ENCODE measurements around the gene TSPO. TPM values are rescaled to one million over a fixed set of nuclear protein-coding genes. Genes with fewer than 3 reads are reported as not detected.
A peak's percentile ranks its signal among the peaks of the same experiment; 100 is the strongest.

Gene TSPO
- total RNA-seq, 1 donor from 2014 or later: 128 TPM

GRCh38 chr22:43164636-43165035 lies 13.3 kb downstream of the TSPO start:
- H3K9me3 ChIP-seq (replicated peaks): no peaks in the 10 kb centered on the region
- no peak overlapping the region for H3K27ac ChIP-seq (replicated peaks)
- no peak for DNase-seq
- TF ChIP-seq CTCF (IDR thresholded peaks at IDR 0.05; ENCODE audit: borderline replicate concordance): no peak
- peaks cover 32% of the 10 kb centered on the region for H3K4me1 ChIP-seq
- peaks cover 26% of the 10 kb centered on the region for H3K36me3 ChIP-seq
- no peak overlapping the region for H3K4me3 ChIP-seq
- intact Hi-C loops (cut with micrococcal nuclease): no loop called here
- H3K27me3 ChIP-seq (ENCODE audit: low read depth): no peaks in the 10 kb centered on the region

- no peak overlapping the region for H3K4me3 ChIP-seq
- peak; percentile 10 for DNase-seq
- H3K27me3 ChIP-seq (ENCODE audit: low read depth): no peaks in the 10 kb centered on the region
- no peaks in the 10 kb centered on the region for H3K9me3 ChIP-seq (replicated peaks)
- TF ChIP-seq CTCF (IDR thresholded peaks at IDR 0.05; ENCODE audit: borderline replicate concordance): no peak
- peaks cover 23% of the 10 kb centered on the region for H3K4me1 ChIP-seq
- intact Hi-C loops (cut with micrococcal nuclease): no loop called here
- H3K27ac ChIP-seq (replicated peaks): no peak overlapping the region
- peaks cover 34% of the 10 kb centered on the region for H3K36me3 ChIP-seq
Observed at GRCh38 chr22:43166132-43166930, 15.0 kb downstream of the TSPO start.

GRCh38 chr22:43167001-43167589 lies 15.7 kb downstream of the TSPO start:
- peaks cover 23% of the 10 kb centered on the region for H3K4me1 ChIP-seq
- H3K4me3 ChIP-seq: no peak overlapping the region
- peaks cover 42% of the 10 kb centered on the region for H3K36me3 ChIP-seq
- no peaks in the 10 kb centered on the region for H3K9me3 ChIP-seq (replicated peaks)
- intact Hi-C loops (cut with micrococcal nuclease): no loop called here
- H3K27me3 ChIP-seq (ENCODE audit: low read depth): no peaks in the 10 kb centered on the region
- no peak overlapping the region for H3K27ac ChIP-seq (replicated peaks)
- peak; percentile 13 for DNase-seq
- TF ChIP-seq CTCF (IDR thresholded peaks at IDR 0.05; ENCODE audit: borderline replicate concordance): no peak

- Histone ChIP-seq H3K4me3 (no peak overlapping the region), H3K36me3 (peaks cover 50% of the 10 kb centered on the region), H3K27me3 (ENCODE audit: low read depth) (no peaks in the 10 kb centered on the region), H3K9me3 (replicated peaks) (no peaks in the 10 kb centered on the region), H3K27ac (replicated peaks) (peak overlapping the region; percentile 27), H3K4me1 (peaks cover 11% of the 10 kb centered on the region)
- intact Hi-C loops (cut with micrococcal nuclease): no loop called here
- TF ChIP-seq CTCF (IDR thresholded peaks at IDR 0.05; ENCODE audit: borderline replicate concordance): no peak
- peak; percentile 17 for DNase-seq
Observed at GRCh38 chr22:43168471-43169309, 17.3 kb downstream of the TSPO start.

- Histone ChIP-seq H3K27me3 (ENCODE audit: low read depth) (no peaks in the 10 kb centered on the region), H3K4me3 (no peak overlapping the region), H3K27ac (replicated peaks) (no peak overlapping the region), H3K36me3 (peaks cover 59% of the 10 kb centered on the region), H3K9me3 (replicated peaks) (no peaks in the 10 kb centered on the region), H3K4me1 (peaks cover 5% of the 10 kb centered on the region)
- no peak for TF ChIP-seq CTCF (IDR thresholded peaks at IDR 0.05; ENCODE audit: borderline replicate concordance)
- no peak for DNase-seq
- intact Hi-C loops (cut with micrococcal nuclease): no loop called here
Observed at GRCh38 chr22:43169310-43170130, 18.2 kb downstream of the TSPO start.
